CD4-positive, alpha-beta T cell treated with Interleukin-4 for 1 hour (primary cell): ENCODE measurements around the gene TXNRD1.
"Not testable (repeated sequence)": the region's sequence is repeated elsewhere in the genome, so short reads cannot be mapped to it uniquely, and the experiment has no call there.

Experiments
- DNase-seq, 2 donors: peaks; one replicate each; pipeline ENCODE4 v3.0.0-alpha.2; 2020 to 2022

The TXNRD1 gene

GRCh38 chr12:104197264-104197663 lies 18.3 kb upstream of the TXNRD1 start:
- DNase-seq: no peak

- DNase-seq: no peak
Observed at GRCh38 chr12:104199964-104200363, 15.6 kb upstream of the TXNRD1 start.

GRCh38 chr12:104201238-104202001 lies 14.2 kb upstream of the TXNRD1 start:
- peak; percentile 64 to 75 for DNase-seq

GRCh38 chr12:104204690-104205480 lies 10.7 kb upstream of the TXNRD1 start:
- no peak for DNase-seq

GRCh38 chr12:104207416-104208205 lies 8.0 kb upstream of the TXNRD1 start:
- no peak for DNase-seq

- no peak for DNase-seq
Observed at GRCh38 chr12:104212516-104212915, 3.1 kb upstream of the TXNRD1 start.

- no peak for DNase-seq
Observed at GRCh38 chr12:104213952-104214351, 1.6 kb upstream of the TXNRD1 start.

GRCh38 chr12:104216521-104216924 lies 944 bp downstream of the TXNRD1 start:
- no peak for DNase-seq

GRCh38 chr12:104218506-104218905 lies 2.9 kb downstream of the TXNRD1 start:
- not testable (repeated sequence) for DNase-seq

- no peak for DNase-seq
Observed at GRCh38 chr12:104218935-104219334, 3.4 kb downstream of the TXNRD1 start.

- DNase-seq: no peak
Observed at GRCh38 chr12:104219361-104219892, 3.8 kb downstream of the TXNRD1 start.

- peak; percentile 27 to 51 for DNase-seq
Observed at GRCh38 chr12:104219908-104220404, 4.4 kb downstream of the TXNRD1 start.

- no peak for DNase-seq
Observed at GRCh38 chr12:104220931-104221330, 5.4 kb downstream of the TXNRD1 start.

GRCh38 chr12:104222976-104223375 lies 7.4 kb downstream of the TXNRD1 start:
- DNase-seq: no peak

- DNase-seq: no peak
Observed at GRCh38 chr12:104223712-104224111, 8.1 kb downstream of the TXNRD1 start.

GRCh38 chr12:104226672-104227071 lies 11.1 kb downstream of the TXNRD1 start:
- DNase-seq: no peak

- DNase-seq: no peak
Observed at GRCh38 chr12:104230304-104231095, 14.9 kb downstream of the TXNRD1 start.

GRCh38 chr12:104232609-104233280 lies 17.2 kb downstream of the TXNRD1 start:
- DNase-seq: no peak

- DNase-seq: no peak
Observed at GRCh38 chr12:104234926-104235499, 19.4 kb downstream of the TXNRD1 start.

GRCh38 chr12:104237930-104238329 lies 22.4 kb downstream of the TXNRD1 start:
- no peak for DNase-seq
